HG03457 (cell line): ENCODE data around the gene RINL.

ENCODE experiments used
- ATAC-seq: cut with Tn5 transposase; IDR thresholded peaks from one replicate; pipeline ENCODE4 v1.9.1; 2021; ENCODE audit warnings: moderate number of reproducible peaks; ENCODE audit not compliant: unreplicated experiment

RINL gene

GRCh38 chr19:38850436-38850975 is 27.6 kb downstream of the RINL start:
- peak; percentile 48 for ATAC-seq

- ATAC-seq, result peak; percentile 49
Measured at GRCh38 chr19:38849860-38850435, 28.1 kb downstream of the RINL start, which contains the start of gene HNRNPL. TSS of gene HNRNPL (minus strand) at chr19:38849986. CDS start at chr19:38849966, 20 bp downstream.

- ATAC-seq, result peak; percentile 22
Measured at GRCh38 chr19:38849147-38849859, 28.8 kb downstream of the RINL start.

GRCh38 chr19:38848299-38849146 is 29.6 kb downstream of the RINL start:
- no peak for ATAC-seq

GRCh38 chr19:38846097-38846496 is 32.0 kb downstream of the RINL start:
- ATAC-seq, result no peak

GRCh38 chr19:38845374-38846024 is 32.6 kb downstream of the RINL start:
- no peak for ATAC-seq

GRCh38 chr19:38844093-38844686 is 33.9 kb downstream of the RINL start:
- ATAC-seq, result no peak

GRCh38 chr19:38843175-38843758 is 34.8 kb downstream of the RINL start:
- ATAC-seq, result no peak

- no peak for ATAC-seq
Measured at GRCh38 chr19:38842439-38843174, 35.5 kb downstream of the RINL start.

- ATAC-seq, result no peak
Measured at GRCh38 chr19:38841787-38842438, 36.2 kb downstream of the RINL start.

- no peak for ATAC-seq
Measured at GRCh38 chr19:38841180-38841766, 36.8 kb downstream of the RINL start.

- no peak for ATAC-seq
Measured at GRCh38 chr19:38840583-38840968, 37.5 kb downstream of the RINL start.

GRCh38 chr19:38839816-38840582 is 38.1 kb downstream of the RINL start:
- ATAC-seq, result no peak

GRCh38 chr19:38838986-38839761 is 38.9 kb downstream of the RINL start:
- no peak for ATAC-seq

- ATAC-seq, result no peak
Measured at GRCh38 chr19:38838208-38838985, 39.7 kb downstream of the RINL start.

GRCh38 chr19:38837656-38838121 is 40.4 kb downstream of the RINL start:
- ATAC-seq, result no peak
